GM23338 (cell line): Measurements from ENCODE around the gene PTPRN2. TPM values are rescaled to one million over a fixed set of nuclear protein-coding genes. Genes with fewer than 3 reads are reported as not detected.

ENCODE experiments used
- CREB1 ChIP-seq: fragments of 250-450 bp; sonication (Bioruptor Pico); IDR thresholded peaks from 2 replicates; pipeline ENCODE4 v1.5.0; 2020; ENCODE audit warnings: low read depth, mild to moderate bottlenecking, moderate library complexity
- CTCF ChIP-seq, 2 experiments: fragments of 200-600 bp in 1 of 2; sonication (generic) in 1 of 2; conservative IDR thresholded peaks; 2 replicates each; pipeline versions ENCODE4 v1.5.1 to v1.6.1; 2016 to 2017; ENCODE audit warnings: antibody characterized with exemption in 2 of 2, low read depth in 2 of 2, mild to moderate bottlenecking in 2 of 2, moderate library complexity in 1 of 2
- ETS1 ChIP-seq: IDR thresholded peaks from 2 replicates; pipeline ENCODE4 v1.6.1; 2016; ENCODE audit warnings: antibody characterized with exemption
- EZH2phosphoT487 ChIP-seq: fragments of 200-600 bp; sonication (generic); IDR thresholded peaks from one replicate; pipeline ENCODE4 v1.8.1; 2018; ENCODE audit warnings: antibody characterized with exemption; ENCODE audit not compliant: unreplicated experiment
- JUNB ChIP-seq: IDR thresholded peaks from one replicate; pipeline ENCODE4 v1.6.1; 2016; ENCODE audit warnings: antibody characterized with exemption; ENCODE audit not compliant: unreplicated experiment
- POLR2AphosphoS5 ChIP-seq: IDR thresholded peaks from 2 replicates; pipeline ENCODE4 v1.6.1; 2016; ENCODE audit warnings: antibody characterized with exemption, low read depth
- polyA plus RNA-seq: library from polyadenylated mRNA; unstranded; fragments of >200 nt; fragmentation: Nextera tagmentation; extraction: Ambion mirVana; gene quantifications from 2 replicates; pipeline ENCODE4 v1.2.1, GENCODE V29; 2016
- total RNA-seq: library from RNA; depleted of rRNA; stranded (reverse); fragments of >200 nt; shearing (Covaris generic); gene quantifications from 2 replicates; pipeline ENCODE4 v1.2.3, GENCODE V29; 2014
- TF ChIP-seq, protein P1 (sequence below): fragments of 250-450 bp; sonication (Bioruptor Pico); IDR thresholded peaks from 2 replicates; pipeline ENCODE4 v1.5.0; 2020; ENCODE audit warnings: mild to moderate bottlenecking, moderate library complexity

The PTPRN2 gene
- total and polyA plus RNA-seq, 2 experiments from 2014 or later, result 0.87 to 4.0 TPM

GRCh38 chr7:158129037-158130022 lies 458.3 kb downstream of the PTPRN2 start (continued):
- TF ChIP-seq, protein P1, sequence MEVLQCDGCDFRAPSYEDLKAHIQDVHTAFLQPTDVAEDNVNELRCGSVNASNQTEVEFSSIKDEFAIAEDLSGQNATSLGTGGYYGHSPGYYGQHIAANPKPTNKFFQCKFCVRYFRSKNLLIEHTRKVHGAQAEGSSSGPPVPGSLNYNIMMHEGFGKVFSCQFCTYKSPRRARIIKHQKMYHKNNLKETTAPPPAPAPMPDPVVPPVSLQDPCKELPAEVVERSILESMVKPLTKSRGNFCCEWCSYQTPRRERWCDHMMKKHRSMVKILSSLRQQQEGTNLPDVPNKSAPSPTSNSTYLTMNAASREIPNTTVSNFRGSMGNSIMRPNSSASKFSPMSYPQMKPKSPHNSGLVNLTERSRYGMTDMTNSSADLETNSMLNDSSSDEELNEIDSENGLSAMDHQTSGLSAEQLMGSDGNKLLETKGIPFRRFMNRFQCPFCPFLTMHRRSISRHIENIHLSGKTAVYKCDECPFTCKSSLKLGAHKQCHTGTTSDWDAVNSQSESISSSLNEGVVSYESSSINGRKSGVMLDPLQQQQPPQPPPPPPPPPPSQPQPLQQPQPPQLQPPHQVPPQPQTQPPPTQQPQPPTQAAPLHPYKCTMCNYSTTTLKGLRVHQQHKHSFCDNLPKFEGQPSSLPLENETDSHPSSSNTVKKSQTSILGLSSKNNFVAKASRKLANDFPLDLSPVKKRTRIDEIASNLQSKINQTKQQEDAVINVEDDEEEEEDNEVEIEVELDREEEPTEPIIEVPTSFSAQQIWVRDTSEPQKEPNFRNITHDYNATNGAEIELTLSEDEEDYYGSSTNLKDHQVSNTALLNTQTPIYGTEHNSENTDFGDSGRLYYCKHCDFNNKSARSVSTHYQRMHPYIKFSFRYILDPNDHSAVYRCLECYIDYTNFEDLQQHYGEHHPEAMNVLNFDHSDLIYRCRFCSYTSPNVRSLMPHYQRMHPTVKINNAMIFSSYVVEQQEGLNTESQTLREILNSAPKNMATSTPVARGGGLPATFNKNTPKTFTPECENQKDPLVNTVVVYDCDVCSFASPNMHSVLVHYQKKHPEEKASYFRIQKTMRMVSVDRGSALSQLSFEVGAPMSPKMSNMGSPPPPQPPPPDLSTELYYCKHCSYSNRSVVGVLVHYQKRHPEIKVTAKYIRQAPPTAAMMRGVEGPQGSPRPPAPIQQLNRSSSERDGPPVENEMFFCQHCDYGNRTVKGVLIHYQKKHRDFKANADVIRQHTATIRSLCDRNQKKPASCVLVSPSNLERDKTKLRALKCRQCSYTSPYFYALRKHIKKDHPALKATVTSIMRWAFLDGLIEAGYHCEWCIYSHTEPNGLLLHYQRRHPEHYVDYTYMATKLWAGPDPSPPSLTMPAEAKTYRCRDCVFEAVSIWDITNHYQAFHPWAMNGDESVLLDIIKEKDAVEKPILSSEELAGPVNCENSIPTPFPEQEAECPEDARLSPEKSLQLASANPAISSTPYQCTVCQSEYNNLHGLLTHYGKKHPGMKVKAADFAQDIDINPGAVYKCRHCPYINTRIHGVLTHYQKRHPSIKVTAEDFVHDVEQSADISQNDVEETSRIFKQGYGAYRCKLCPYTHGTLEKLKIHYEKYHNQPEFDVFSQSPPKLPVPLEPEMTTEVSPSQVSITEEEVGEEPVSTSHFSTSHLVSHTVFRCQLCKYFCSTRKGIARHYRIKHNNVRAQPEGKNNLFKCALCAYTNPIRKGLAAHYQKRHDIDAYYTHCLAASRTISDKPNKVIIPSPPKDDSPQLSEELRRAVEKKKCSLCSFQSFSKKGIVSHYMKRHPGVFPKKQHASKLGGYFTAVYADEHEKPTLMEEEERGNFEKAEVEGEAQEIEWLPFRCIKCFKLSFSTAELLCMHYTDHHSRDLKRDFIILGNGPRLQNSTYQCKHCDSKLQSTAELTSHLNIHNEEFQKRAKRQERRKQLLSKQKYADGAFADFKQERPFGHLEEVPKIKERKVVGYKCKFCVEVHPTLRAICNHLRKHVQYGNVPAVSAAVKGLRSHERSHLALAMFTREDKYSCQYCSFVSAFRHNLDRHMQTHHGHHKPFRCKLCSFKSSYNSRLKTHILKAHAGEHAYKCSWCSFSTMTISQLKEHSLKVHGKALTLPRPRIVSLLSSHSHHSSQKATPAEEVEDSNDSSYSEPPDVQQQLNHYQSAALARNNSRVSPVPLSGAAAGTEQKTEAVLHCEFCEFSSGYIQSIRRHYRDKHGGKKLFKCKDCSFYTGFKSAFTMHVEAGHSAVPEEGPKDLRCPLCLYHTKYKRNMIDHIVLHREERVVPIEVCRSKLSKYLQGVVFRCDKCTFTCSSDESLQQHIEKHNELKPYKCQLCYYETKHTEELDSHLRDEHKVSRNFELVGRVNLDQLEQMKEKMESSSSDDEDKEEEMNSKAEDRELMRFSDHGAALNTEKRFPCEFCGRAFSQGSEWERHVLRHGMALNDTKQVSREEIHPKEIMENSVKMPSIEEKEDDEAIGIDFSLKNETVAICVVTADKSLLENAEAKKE (CRISPR knock-in tag), result no peak
- TF ChIP-seq CTCF (conservative IDR thresholded peaks at IDR 0.05; ENCODE audit: low read depth in 2 of 2) (no peak), ETS1 (no peak), POLR2AphosphoS5 (no peak), JUNB (no peak), CREB1 (no peak), EZH2phosphoT487 (no peak)
